Measurements from ENCODE around the gene ZNF581.

The ZNF581 gene

DNA sequence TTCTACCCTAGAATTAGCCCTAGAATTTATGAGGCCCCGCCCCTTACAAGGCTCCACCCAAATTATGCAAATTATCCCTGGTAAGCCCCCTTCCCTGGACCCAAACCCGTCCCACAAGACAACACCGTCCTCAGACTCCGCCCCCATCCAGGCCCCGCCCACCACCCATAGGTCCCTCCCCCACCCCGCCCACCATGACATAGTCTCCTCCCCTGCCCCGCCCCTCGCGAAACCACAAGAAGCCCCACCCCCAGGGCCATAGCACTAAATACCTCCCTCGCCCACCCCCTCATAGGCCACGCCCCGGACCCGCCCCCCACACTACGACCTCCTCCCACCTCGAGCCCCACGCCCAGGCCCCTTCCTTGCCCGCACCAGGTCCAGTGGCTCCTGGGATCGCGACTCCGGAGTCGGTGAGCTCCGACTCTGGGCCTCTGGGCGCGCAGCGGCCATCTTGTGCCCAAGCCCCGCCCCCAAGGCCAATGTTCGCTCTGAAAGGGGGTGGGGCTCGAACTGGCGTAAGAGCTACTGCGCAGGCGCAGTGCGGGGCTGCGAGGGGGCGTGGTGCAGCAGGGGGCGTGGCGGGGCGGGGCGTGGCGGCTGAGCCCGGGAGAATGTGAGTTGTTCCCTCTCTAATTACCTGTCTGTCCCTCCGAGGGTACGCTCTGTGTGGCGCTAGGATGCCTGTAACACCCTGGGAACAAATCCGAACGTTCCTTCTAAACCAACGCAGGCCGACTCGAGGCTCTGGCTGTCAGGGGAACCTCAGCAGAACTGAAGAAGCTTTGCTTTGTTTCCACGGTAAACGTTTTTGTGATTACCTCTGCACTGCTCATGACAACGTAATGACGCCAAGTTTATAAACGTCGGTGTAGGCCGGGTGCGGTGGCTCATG is 19.1 kb upstream of the ZNF581 start, which contains the start of gene ZNF784:
Gene ZNF784 (minus strand): TSS at position 458 of the 895 bp plus-strand sequence. CDS start 5 bp downstream, at position 453.
- intact Hi-C loops (cut with DNase I): no loop called here

DNA sequence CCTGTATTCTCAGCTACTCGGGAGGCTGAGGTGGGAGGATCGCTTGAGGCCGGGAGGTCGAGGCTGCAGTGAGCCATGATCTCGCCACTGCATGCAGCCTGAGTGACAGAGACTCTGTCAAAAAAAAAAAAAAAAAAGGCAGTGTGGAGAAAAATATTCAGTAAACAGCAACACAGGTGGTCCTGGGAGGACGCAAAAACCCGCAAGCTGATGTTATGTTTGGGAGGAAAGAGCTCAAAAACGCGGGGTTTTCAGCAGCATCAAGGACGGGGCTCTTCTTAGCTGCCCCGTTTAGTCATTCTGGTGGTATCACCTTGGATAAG is 18.5 kb upstream of the ZNF581 start:
- no peak for DNase-seq
- intact Hi-C loops (cut with DNase I): no loop called here

More for the DNA sequence above, 19.1 kb upstream of the ZNF581 start, which contains the start of gene ZNF784:
- peak; percentile 84 to 99 (median 91) for DNase-seq

DNA sequence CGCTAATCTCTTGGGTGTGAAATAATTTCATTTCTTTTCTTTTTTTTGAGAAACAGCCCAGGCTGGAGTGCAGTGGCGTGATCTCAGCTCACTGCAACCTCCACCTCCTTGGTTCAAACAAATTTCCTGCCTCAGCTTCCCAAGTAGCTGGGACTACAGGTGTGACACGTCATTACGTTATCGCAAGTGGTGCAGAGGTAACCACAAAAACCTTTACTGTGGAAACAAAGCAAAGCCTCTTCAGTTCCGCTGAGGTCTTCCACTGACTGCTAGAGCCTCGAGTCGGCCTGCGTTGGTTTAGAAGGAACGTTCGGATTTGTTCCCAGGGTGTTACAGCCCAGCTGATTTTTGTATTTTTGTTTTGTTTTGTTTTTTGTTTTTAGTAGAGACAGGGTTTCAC is 17.1 kb upstream of the ZNF581 start:
- no peak for DNase-seq

DNA sequence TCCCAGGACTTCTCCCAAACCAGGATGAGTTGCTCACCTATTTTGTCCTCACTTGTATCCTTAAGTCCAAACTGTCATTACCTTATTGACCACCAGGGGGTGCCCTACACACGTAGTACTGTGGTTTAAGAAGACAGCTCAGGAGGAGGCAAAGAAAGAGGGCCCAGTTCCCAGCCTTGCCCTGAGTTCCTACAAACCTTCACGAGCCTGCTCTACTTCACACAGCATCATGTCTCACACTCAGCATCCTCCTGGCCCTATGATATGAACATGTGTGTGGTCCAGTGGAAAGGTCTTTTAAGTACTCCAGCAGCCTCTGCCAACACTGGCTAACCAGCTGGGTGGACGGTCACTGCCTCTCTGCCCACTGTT is 11.0 kb upstream of the ZNF581 start:
- DNase-seq: peak in 7 of 10 donors; percentile 74 to 91 (median 81)
- intact Hi-C loops (cut with DNase I): loop anchor here (5.0 kb wide), 1 partner anchor 115 kb away; no protein-coding TSS in a partner anchor

More for the DNA sequence above, 17.1 kb upstream of the ZNF581 start:
- intact Hi-C loops (cut with DNase I): no loop called here

DNA sequence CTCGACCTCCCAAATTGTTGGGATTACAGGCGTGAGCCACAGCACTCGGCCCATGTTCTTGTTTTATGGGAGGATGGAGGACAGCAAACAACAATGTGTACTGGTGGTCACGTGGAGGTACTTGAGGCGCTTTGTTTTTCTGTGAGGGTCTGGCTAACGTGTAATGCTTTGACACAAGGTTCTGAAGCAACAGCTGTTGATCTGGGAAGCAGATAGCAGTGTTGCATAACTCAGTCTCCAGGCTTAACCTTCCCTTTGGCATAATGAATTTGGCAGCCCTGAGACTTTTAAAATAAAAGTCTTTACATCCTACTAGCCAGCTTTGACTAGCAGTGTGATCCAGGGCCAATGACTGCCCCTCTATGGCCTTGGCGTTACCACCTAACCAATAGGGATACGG is 9.6 kb upstream of the ZNF581 start:
- intact Hi-C loops (cut with DNase I): loop anchor here (5.0 kb wide), 1 partner anchor 117 kb away; no protein-coding TSS in a partner anchor
- DNase-seq: peak in 1 of 10 donors; percentile 18

DNA sequence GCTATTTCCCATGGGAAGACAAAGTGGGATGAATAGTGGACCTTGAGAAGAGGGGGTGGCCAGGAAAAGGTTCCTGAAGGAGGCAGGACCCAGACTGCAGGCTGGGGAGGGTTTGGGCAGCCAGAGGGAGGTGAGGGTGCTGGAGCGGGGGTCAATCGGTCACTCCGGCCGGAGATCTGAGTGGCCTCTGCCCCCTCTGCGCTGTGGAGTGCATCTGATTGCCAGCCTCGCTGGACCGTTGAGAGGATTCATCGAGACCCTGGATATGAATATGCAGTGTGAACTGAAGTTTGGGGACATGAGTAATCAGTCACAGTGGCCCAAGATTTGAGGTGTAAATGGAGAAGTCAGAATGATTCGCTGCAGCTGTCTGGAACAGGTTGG is 8.1 kb upstream of the ZNF581 start:
- DNase-seq: peak in 2 of 10 donors; percentile 48 to 71
- intact Hi-C loops (cut with DNase I): no loop called here

DNA sequence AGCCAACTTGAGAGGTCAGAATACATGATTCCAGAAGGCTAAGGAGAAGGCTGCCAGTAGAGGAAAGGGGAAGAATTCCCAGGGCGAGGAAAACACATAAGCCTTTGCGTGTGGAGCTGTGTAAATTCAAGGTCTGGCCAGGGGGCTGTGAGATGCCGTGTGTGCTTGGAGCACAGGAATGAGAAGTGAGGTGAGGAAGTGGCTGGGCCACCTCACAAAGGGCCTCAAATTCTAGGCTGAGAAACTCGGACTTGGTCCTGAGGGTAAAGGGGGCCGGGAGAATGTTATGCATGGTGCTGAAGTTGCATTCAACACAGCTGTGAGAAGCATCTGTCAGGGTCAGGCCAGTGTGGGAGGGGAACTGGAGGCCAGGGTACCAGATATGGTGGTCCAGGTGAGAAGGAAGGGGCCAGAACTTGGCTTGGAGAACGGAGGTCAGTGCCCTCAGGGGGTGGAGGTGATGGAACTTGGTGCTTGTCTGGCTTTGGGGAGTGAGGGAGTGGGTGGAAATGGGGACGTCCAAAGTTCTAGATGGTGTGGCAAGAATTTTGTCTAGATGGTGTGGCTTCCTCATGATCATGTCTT is 7.5 kb upstream of the ZNF581 start:
- intact Hi-C loops (cut with DNase I): no loop called here
- DNase-seq: peak in 1 of 10 donors; percentile 63

DNA sequence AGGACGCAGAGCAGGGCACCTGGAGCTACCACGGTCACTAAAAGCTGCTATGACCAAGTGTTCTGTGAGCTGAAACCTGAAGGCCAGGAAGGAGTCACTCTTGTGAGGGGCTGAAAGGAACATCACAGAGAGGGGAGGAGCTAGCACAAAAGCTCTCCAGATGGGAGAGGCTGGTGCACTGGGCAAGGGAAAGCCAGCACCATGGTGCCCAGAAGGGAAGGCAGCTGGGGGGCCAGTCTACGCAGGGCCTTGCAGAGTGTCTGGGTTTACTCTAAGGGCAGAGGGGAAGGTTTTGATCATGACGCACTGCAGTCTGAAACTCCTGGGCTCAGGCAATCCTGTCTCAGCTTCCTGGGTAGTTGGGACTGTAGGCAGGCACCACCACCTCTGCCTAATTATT is 6.7 kb upstream of the ZNF581 start:
- intact Hi-C loops (cut with DNase I): no loop called here
- peak in 2 of 10 donors; percentile 26 to 60 for DNase-seq

DNA sequence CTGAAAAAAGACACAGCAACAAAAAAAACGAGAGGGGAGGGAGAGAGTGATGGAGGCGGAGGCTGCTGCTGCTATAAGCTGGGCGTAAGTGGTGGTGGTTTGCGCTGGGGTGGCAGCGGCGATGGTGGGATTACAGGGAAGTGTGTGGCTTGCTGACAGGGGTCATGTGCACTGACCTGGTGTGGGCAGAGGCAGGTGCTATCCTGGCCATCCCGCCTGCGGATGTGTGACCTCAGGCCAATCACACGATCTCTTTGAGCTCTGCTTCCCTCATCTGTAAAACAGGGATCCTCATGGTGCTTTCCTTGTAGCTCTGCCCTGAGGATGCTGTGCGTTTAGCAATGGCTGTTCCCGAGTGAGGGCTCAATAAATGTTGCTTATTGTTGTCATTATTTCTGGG is 5.9 kb upstream of the ZNF581 start:
- intact Hi-C loops (cut with DNase I): no loop called here
- peak in 2 of 10 donors; percentile 27 to 72 for DNase-seq

DNA sequence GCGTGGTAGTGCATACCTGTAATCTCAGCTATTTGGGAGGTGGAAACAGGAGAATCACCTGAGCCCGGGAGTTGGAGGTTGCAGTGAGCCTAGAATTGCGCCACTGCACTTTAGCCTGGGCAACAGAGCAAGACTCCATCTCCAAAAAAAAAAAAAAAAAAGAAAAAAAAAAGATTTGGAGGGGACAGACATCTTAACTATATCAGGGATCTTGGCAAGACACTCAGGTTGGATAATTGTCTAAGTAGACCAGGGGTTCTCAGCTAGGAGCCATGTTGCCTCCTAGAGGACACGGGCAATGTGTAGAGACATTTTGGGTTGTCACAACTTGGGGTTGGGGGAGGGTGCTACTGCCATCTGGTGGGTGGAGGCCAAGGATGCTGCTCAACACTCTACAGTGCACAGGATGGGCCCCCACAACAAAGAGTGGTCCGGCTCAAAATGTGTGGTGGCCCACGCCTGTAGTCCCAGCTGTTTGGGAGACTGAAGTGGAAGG is 4.5 kb upstream of the ZNF581 start:
- peak in 2 of 10 donors; percentile 70 to 83 for DNase-seq
- intact Hi-C loops (cut with DNase I): no loop called here

DNA sequence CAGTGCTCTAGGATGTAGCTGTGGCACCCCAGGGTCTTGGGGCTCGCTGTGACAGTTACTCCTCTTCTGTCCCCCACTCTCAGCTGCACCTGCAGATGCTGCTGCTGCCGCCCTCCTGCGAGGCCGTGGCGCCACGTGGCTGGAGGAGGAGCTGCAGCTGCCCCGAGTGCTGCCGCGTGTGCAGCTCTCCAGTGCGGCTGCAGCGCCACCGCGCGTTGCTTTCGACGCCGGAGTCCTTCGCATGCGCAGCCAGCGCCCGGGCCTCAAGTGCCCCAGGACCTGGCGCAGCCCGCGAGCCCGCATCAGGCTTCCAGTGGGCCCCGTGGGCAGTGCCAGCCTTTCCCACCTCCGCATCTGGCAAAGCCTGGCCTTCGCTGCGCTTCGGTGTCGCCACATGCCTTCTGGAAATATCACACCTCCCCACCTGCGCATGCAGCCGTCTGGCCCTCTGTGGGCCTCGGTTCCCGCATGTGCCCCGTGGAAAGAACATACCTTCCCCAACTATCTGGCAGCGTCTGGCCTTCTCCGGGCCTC is 3.3 kb upstream of the ZNF581 start:
- peak in 8 of 10 donors; percentile 45 to 95 (median 68) for DNase-seq

DNA sequence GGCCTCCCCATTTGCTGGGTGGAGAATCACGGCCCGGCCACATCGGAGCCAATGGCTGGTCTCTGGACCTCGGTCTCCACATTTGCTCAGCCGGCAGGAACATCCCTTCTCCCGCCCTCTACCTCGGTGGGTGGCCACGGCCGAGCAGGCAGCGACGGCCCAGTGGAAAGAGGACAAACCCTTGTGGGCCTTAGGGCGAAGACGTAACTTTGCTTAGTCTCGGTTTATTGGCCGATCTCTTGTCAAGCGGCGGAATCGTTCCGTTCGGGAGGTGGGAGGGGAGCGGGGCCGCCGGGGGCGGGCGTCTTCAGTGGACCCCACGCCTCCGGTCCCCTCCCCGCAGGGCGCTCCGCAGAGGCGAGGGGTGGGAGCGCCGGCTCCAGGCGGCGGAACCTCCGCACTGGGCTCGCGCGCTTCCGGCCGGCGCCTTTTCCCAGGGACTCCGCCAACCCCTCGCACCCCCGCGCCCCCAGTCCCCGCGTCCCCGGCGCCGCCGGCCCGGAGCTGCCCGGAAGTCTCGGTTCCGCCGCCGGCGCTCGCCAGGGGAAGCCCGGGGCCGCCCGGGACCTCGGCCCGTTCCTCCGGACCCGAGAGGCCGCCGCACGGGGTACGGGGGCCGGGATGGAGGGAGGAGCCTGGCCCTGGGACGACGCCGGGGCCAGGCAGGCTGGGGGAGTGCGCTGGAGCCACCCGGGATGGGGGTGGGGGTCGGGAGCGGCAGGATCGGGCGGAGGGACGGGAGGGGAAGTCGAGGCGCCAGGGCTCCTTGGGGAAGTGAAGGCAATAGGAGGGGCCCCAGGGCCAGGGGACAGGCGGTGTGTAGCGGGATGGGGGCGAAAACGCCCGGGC is 2.6 kb upstream of the ZNF581 start, which contains the start of gene ZNF580:
Gene ZNF580 (plus strand): TSS at position 426 of the 849 bp plus-strand sequence. CDS start 1,507 bp downstream, outside the sequence.
- intact Hi-C loops (cut with DNase I): no loop called here
- DNase-seq: peak; percentile 49 to 94 (median 65)

More for the DNA sequence above, 3.3 kb upstream of the ZNF581 start:
- intact Hi-C loops (cut with DNase I): no loop called here

DNA sequence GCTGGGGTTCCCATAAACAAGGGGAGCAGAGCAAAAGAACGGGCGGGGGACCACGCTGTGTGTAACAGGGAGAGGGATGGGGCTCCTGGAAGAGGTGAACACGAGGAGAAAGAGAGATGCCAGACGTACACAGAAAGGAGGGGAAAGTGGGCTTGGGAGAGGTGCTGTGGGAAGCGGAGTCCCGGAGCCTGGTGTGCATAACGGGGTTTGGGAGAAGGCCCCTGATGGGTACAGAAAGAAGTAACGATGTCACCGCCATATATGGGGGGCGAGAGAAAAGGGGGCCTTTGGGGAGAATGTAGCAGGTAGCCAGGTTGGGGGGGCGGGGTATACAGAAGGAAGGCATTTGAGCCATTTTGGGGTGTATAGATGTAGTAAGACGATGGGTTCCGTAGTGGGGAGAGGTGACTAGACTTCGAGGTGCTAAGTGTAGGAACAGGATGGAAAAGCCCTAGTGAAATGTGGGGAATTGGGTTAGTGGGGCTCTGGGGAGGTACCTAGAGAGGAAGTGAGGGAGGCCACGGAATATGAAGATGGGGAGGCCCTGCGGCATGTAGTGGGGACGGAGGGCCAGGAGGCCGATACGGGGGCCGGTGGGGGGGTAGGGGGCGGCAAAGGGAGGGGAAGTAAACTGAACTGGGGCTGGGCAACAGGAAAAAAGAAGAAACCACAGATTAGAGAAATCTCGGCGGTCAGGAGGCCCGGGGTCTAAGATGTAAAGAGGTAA is 1.9 kb upstream of the ZNF581 start:
- DNase-seq: peak in 1 of 10 donors; percentile 12
- intact Hi-C loops (cut with DNase I): no loop called here

DNA sequence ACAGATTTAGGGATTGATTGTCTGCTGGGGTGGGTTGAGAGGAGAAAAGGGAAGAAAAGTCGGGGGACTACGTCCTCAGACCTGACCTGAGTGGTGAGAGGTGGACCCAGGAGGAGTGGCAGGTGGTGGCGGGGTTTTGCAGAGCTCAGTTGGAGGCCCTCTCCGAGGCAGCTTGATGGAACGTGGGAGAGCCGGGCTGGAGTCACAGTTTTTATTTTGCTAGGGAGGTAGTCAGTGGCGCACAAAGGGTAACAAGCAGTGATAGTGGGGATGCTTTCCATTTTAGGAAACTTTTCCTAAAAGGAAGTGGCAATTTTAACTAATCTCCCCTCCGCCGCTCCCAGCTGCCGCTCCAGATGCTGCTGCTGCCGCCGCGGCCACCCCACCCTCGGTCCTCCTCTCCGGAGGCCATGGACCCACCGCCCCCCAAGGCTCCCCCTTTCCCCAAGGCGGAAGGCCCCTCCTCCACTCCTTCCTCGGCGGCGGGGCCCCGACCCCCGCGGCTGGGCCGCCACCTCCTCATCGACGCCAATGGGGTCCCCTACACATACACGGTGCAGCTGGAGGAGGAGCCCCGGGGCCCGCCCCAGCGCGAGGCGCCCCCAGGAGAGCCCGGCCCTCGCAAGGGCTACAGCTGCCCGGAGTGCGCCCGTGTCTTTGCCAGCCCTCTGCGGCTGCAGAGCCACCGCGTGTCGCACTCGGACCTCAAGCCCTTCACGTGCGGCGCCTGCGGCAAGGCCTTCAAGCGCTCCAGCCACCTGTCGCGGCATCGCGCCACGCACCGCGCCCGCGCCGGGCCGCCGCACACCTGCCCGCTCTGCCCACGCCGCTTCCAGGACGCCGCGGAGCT is 1.1 kb upstream of the ZNF581 start:
- intact Hi-C loops (cut with DNase I): no loop called here
- DNase-seq: peak in 2 of 10 donors; percentile 76 to 85

DNA sequence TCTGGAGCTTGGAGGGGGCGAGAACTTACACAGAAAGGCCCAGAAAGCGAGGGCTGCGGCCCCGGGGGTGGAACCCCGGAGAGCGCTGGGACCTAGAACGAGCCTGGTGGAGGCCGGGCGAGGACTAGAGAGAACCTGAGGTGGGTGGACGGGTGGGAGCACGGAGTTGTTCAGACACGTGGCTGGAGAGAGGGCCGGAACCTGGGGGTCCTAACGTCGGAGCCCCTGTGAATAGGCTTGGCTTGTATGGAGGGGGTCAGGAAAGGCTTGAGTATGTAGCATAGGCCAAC is 383 bp downstream of the ZNF581 start:
- DNase-seq: no peak
- intact Hi-C loops (cut with DNase I): no loop called here

DNA sequence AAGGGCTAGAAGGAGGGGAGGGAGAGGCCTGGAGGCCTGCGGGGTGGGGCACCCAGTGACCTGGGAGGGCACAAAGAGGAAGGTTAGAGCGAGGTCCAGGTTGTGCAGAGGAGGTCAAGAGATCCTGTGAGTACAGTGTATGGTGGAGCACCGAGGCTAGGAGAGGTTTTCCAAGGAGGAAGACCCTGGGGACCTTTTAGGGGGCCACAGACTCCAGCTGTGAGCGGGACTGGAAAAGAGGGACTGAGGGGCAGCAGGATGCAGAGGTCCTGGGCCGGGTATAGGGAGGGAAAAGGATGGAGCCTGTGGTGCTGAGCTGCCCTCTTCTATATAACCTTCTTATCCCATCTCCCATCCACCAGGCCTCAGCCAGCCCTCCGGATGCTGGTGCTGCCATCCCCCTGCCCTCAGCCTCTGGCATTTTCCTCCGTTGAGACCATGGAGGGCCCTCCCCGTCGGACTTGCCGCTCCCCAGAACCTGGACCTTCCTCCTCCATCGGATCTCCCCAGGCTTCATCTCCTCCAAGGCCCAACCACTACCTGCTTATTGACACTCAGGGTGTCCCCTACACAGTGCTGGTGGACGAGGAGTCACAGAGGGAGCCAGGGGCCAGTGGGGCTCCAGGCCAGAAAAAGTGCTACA is 863 bp downstream of the ZNF581 start:
- intact Hi-C loops (cut with DNase I): no loop called here

DNA sequence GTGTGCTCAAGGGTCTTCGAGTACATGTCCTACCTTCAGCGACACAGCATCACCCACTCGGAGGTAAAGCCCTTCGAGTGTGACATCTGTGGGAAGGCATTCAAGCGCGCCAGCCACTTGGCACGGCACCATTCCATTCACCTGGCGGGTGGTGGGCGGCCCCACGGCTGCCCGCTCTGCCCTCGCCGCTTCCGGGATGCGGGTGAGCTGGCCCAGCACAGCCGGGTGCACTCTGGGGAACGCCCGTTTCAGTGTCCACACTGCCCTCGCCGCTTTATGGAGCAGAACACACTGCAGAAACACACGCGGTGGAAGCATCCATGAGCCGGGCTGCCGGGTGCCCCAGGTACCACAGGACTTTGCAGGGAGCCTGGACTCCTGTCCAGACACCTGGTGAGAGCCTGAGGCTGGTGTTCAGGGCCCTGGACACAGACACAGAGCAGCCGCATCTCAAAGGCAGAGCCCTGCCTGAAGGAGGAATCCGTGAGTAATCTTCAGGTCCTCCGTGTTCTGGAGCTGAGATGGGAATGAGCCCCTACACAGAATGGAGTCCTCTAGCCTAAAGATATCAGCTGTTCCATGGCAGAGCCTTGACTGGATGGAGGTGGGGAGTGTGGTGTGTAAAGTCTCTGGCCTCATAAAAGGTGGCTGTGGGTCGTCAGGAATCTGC is 1.5 kb downstream of the ZNF581 start:
- intact Hi-C loops (cut with DNase I): no loop called here
- DNase-seq: peak in 1 of 10 donors; percentile 74

More for the DNA sequence above, 863 bp downstream of the ZNF581 start:
- peak in 2 of 10 donors; percentile 49 to 52 for DNase-seq

DNA sequence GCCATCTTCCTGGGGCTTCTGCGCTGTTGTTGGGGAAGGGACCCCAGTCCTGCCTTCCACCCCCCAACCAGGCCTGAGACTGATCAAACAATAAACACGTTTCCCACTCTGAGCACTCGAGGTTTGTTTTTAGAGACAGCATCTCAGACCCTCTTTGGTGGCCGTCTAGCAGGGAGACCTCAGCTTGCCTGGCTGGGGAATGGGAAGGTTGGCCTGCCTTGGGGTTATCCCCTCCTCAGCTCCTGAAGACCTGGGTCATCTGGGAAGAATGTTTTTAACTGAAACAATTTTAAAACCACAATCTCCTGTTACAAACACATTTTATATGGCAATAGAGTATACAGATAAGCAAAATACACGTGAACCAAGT is 2.0 kb downstream of the ZNF581 start:
- intact Hi-C loops (cut with DNase I): no loop called here
- DNase-seq: peak in 2 of 10 donors; percentile 31 to 43

All from posterior cingulate gyrus (tissue), 11 donors.